Keratinocyte (primary cell): Measurements from ENCODE around the gene MIPOL1.
A peak's percentile ranks its signal among the peaks of the same experiment; 100 is the strongest.

Source experiments
- EZH2 ChIP-seq: IDR thresholded peaks from one replicate; pipeline ENCODE4 v1.6.1; 2012; ENCODE audit warnings: inconsistent platforms, mild to moderate bottlenecking, low read length, moderate library complexity
- TF ChIP-seq, protein P1 (sequence below), 3 experiments: IDR thresholded peaks in 1 of 3; conservative IDR thresholded peaks in 1 of 3; optimal IDR thresholded peaks in 1 of 3; 2 replicates in 2 of 3; 3 replicates in 1 of 3; pipeline versions ENCODE3 to v1.5.1; 2011; ENCODE audit warnings: low read length in 3 of 3, mild to moderate bottlenecking in 3 of 3, moderate library complexity in 2 of 3, control low read depth in 1 of 3, inconsistent platforms in 1 of 3; ENCODE audit not compliant: insufficient read depth in 2 of 3; ENCODE audit errors: extremely low read depth in 1 of 3

DNA sequence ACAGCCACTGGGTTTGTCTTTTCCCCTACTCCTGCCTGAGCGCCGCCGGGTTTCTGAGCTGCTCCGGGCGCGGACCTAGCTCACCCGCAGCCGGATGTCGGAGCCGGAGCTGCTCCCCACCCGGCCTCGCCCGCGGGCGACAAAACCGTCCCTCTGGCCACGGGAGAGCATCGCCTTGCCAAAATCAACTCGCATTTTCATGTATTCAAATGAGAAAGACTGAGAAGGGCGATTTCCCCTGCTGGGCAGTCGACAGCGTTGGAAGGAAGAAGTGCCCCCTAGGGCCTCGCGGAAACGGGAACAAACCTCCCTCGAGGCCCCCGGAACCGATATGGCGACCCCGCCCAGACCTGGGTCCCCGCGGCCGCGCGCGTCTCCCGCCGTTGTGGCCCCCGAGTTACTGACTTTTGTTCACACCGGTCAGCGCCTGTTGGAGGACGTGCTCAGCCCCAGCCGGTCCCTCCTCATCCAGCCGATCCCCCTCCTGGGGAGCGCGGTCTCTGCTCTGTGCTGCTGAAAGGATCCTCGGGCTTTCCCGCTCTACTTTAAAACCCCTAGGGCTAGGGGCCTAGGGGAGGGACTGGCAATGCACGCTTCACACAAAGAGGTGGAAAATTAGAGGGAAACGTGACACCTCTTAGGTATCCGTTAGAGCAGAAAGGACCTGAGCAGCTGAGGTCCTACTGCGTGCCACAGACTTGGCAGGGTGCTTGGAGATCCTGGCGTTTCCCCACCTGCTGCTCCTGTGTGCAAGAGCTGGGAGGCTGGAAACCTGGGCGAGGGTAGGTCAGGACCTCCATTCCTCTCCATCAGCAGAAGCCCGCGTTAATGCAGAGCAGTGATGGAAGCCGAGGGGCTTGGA, 402.0 kb downstream of the MIPOL1 start:
- peak; percentile 75 for TF ChIP-seq EZH2
- TF ChIP-seq, protein P1, sequence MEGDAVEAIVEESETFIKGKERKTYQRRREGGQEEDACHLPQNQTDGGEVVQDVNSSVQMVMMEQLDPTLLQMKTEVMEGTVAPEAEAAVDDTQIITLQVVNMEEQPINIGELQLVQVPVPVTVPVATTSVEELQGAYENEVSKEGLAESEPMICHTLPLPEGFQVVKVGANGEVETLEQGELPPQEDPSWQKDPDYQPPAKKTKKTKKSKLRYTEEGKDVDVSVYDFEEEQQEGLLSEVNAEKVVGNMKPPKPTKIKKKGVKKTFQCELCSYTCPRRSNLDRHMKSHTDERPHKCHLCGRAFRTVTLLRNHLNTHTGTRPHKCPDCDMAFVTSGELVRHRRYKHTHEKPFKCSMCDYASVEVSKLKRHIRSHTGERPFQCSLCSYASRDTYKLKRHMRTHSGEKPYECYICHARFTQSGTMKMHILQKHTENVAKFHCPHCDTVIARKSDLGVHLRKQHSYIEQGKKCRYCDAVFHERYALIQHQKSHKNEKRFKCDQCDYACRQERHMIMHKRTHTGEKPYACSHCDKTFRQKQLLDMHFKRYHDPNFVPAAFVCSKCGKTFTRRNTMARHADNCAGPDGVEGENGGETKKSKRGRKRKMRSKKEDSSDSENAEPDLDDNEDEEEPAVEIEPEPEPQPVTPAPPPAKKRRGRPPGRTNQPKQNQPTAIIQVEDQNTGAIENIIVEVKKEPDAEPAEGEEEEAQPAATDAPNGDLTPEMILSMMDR (optimal IDR thresholded peaks at IDR 0.05 in 1 of 3, IDR thresholded peaks at IDR 0.05 in 1 of 3, conservative IDR thresholded peaks at IDR 0.05 in 1 of 3; ENCODE audit: extremely low read depth in 1 of 3, insufficient read depth in 2 of 3, low read length in 3 of 3): no peak
